ENCODE data around the gene FPR1. TPM values are rescaled to one million over a fixed set of nuclear protein-coding genes. Genes with fewer than 3 reads are reported as not detected.

The FPR1 gene
- total RNA-seq, 1 donor from 2014 or later = not detected

DNA sequence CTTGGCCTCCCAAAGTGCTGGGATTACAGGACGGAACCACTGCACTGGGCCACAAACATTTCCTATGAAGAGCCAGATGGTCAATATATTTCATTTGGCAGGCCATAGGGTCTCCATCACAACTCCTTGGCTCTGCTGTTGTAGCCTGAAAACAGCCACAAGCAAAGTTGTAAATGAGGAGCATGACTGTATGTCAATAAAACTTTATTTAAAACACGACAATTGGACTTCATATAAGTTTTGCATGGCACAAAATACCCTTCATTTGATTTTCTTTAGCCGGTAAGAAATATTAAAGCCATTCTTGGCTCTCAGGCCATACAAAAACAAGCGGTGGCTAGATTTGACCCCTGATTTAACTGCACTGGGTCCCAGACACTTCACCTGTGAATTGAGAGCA, 3.1 kb upstream of the FPR1 start:
- TF ChIP-seq, protein P1, sequence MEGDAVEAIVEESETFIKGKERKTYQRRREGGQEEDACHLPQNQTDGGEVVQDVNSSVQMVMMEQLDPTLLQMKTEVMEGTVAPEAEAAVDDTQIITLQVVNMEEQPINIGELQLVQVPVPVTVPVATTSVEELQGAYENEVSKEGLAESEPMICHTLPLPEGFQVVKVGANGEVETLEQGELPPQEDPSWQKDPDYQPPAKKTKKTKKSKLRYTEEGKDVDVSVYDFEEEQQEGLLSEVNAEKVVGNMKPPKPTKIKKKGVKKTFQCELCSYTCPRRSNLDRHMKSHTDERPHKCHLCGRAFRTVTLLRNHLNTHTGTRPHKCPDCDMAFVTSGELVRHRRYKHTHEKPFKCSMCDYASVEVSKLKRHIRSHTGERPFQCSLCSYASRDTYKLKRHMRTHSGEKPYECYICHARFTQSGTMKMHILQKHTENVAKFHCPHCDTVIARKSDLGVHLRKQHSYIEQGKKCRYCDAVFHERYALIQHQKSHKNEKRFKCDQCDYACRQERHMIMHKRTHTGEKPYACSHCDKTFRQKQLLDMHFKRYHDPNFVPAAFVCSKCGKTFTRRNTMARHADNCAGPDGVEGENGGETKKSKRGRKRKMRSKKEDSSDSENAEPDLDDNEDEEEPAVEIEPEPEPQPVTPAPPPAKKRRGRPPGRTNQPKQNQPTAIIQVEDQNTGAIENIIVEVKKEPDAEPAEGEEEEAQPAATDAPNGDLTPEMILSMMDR (IDR thresholded peaks at IDR 0.05; ENCODE audit: insufficient read depth, low read depth, low read length) = no peak
- TF ChIP-seq EZH2 (IDR thresholded peaks at IDR 0.05; ENCODE audit: insufficient read depth, low read length) = no peak
- no peaks in the 10 kb centered on the region for H4K20me1 ChIP-seq (ENCODE audit: insufficient read depth, low read length)
- DNase-seq (ENCODE audit: low read depth) (no peak), FAIRE-seq (no peak)
- no peak overlapping the region for H2AFZ ChIP-seq (ENCODE audit: low read depth, low read length)
- no peak overlapping the region for H3K9ac ChIP-seq (ENCODE audit: low read length)
- no peak overlapping the region for H3K27ac ChIP-seq (ENCODE audit: low read depth, low read length)
- Mint-ChIP-seq H3K4me1 (ENCODE audit: low read depth, unreplicated experiment) (no peaks in the 10 kb centered on the region), H3K4me3 (ENCODE audit: unreplicated experiment) (no peak overlapping the region), H3K27ac (ENCODE audit: unreplicated experiment) (no peak overlapping the region), H3K9me3 (ENCODE audit: unreplicated experiment) (peaks cover 4% of the 10 kb centered on the region), H3K27me3 (ENCODE audit: low read depth, unreplicated experiment) (peaks cover 6% of the 10 kb centered on the region), H3K36me3 (ENCODE audit: low read depth, unreplicated experiment) (no peaks in the 10 kb centered on the region)
- no peaks in the 10 kb centered on the region for H3K27me3 ChIP-seq (ENCODE audit: insufficient read depth, low read length)
- no peaks in the 10 kb centered on the region for H3K79me2 ChIP-seq (ENCODE audit: insufficient read depth, low read length)
- peaks cover 3% of the 10 kb centered on the region for H3K9me3 ChIP-seq (ENCODE audit: insufficient read depth, low read depth, low read length)
- H3K4me3 ChIP-seq (ENCODE audit: insufficient read depth, low read depth, low read length) = no peak overlapping the region
- H3K36me3 ChIP-seq (ENCODE audit: insufficient read depth, low read length) = no peaks in the 10 kb centered on the region
- H3K4me2 ChIP-seq (ENCODE audit: low read length) = no peak overlapping the region
- H3K4me1 ChIP-seq (ENCODE audit: insufficient read depth, low read length) = no peaks in the 10 kb centered on the region

DNA sequence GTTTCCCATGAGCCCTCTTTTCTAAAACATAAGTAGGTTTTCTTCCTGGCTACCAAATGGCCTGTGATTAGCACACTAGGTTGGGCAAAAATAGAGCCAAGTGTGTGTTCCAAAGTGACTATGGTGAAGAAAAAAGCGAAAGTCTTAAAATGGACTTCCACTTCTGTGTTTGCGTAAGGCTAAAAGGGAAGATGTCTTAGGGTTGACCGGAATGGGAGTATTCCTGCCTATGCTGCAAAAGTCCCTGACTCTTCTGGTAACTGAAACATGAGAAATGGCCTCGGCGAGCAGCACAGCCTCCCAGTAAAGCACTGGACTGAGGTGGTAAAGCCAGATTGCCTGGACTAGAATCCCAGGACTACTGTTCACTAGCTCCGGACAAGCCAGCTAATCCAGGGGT, 2.4 kb upstream of the FPR1 start:
- FAIRE-seq = no peak
- Mint-ChIP-seq H3K27me3 (ENCODE audit: low read depth, unreplicated experiment) (peaks cover 6% of the 10 kb centered on the region), H3K4me1 (ENCODE audit: low read depth, unreplicated experiment) (no peaks in the 10 kb centered on the region), H3K9me3 (ENCODE audit: unreplicated experiment) (peaks cover 6% of the 10 kb centered on the region), H3K4me3 (ENCODE audit: unreplicated experiment) (no peak overlapping the region), H3K36me3 (ENCODE audit: low read depth, unreplicated experiment) (no peaks in the 10 kb centered on the region), H3K27ac (ENCODE audit: unreplicated experiment) (no peak overlapping the region)
- no peaks in the 10 kb centered on the region for H3K36me3 ChIP-seq (ENCODE audit: insufficient read depth, low read length)
- H3K4me2 ChIP-seq (ENCODE audit: low read length) = no peak overlapping the region
- no peak overlapping the region for H3K27ac ChIP-seq (ENCODE audit: low read depth, low read length)
- H3K9me3 ChIP-seq (ENCODE audit: insufficient read depth, low read depth, low read length) = peaks cover 3% of the 10 kb centered on the region
- DNase-seq (ENCODE audit: low read depth) = no peak
- H3K4me1 ChIP-seq (ENCODE audit: insufficient read depth, low read length) = no peaks in the 10 kb centered on the region
- H3K9ac ChIP-seq (ENCODE audit: low read length) = no peak overlapping the region
- H3K79me2 ChIP-seq (ENCODE audit: insufficient read depth, low read length) = no peaks in the 10 kb centered on the region
- H2AFZ ChIP-seq (ENCODE audit: low read depth, low read length) = no peak overlapping the region
- no peaks in the 10 kb centered on the region for H3K27me3 ChIP-seq (ENCODE audit: insufficient read depth, low read length)
- no peaks in the 10 kb centered on the region for H4K20me1 ChIP-seq (ENCODE audit: insufficient read depth, low read length)
- no peak overlapping the region for H3K4me3 ChIP-seq (ENCODE audit: insufficient read depth, low read depth, low read length)
- TF ChIP-seq, protein P1 (IDR thresholded peaks at IDR 0.05; ENCODE audit: insufficient read depth, low read depth, low read length) = no peak
- no peak for TF ChIP-seq EZH2 (IDR thresholded peaks at IDR 0.05; ENCODE audit: insufficient read depth, low read length)

DNA sequence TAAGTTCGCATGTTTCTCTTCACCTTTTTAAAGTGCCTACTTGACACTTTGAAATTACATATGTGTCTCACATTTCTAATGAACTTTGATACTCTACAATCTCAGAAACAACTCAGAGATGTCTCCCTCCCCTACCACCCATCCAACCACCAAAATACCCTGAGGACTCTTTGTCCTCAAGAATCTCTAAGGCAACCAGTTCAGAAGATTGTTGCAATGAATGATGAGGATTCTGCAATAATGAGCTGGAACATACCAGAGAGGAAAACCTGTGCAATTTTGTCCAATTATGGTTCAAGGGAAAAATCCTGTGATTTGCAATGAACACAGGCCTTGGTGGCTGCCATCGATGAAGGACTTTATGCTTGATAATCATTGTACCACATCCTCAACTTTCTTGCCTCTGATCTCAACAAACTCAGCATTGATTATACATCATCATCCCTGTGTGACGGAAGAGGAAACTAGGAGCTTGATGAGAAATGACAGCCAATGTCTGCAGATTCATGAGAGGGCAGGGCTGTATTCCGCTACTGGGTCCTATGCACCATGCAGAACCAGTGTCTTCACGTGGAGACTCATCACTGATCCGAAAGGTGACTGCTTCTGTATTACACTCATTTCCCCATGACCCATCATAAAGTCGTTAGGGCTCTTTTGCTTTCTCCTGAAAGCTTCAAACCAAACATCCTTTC, 1.1 kb downstream of the FPR1 start:
- H3K9me3 Mint-ChIP-seq (ENCODE audit: unreplicated experiment) = peaks cover 20% of the 10 kb centered on the region

More for the DNA sequence above, 1.1 kb downstream of the FPR1 start:
- H3K79me2 ChIP-seq (ENCODE audit: insufficient read depth, low read length) = no peaks in the 10 kb centered on the region
- peaks cover 8% of the 10 kb centered on the region for H3K9me3 ChIP-seq (ENCODE audit: insufficient read depth, low read depth, low read length)
- no peaks in the 10 kb centered on the region for H3K27me3 ChIP-seq (ENCODE audit: insufficient read depth, low read length)
- H3K36me3 Mint-ChIP-seq (ENCODE audit: low read depth, unreplicated experiment) = no peaks in the 10 kb centered on the region
- H3K4me3 Mint-ChIP-seq (ENCODE audit: unreplicated experiment) = no peak overlapping the region
- TF ChIP-seq, protein P1 (IDR thresholded peaks at IDR 0.05; ENCODE audit: insufficient read depth, low read depth, low read length) = no peak
- TF ChIP-seq EZH2 (IDR thresholded peaks at IDR 0.05; ENCODE audit: insufficient read depth, low read length) = no peak
- no peak overlapping the region for H3K4me3 ChIP-seq (ENCODE audit: insufficient read depth, low read depth, low read length)
- no peaks in the 10 kb centered on the region for H3K4me1 ChIP-seq (ENCODE audit: insufficient read depth, low read length)
- H3K9ac ChIP-seq (ENCODE audit: low read length) = no peak overlapping the region
- H3K27me3 Mint-ChIP-seq (ENCODE audit: low read depth, unreplicated experiment) = peaks cover 11% of the 10 kb centered on the region
- H3K4me2 ChIP-seq (ENCODE audit: low read length) = no peak overlapping the region
- no peaks in the 10 kb centered on the region for H4K20me1 ChIP-seq (ENCODE audit: insufficient read depth, low read length)
- no peak overlapping the region for H3K27ac Mint-ChIP-seq (ENCODE audit: unreplicated experiment)
- H3K36me3 ChIP-seq (ENCODE audit: insufficient read depth, low read length) = no peaks in the 10 kb centered on the region
- no peaks in the 10 kb centered on the region for H3K4me1 Mint-ChIP-seq (ENCODE audit: low read depth, unreplicated experiment)
- FAIRE-seq (no peak), DNase-seq (ENCODE audit: low read depth) (no peak)
- no peak overlapping the region for H3K27ac ChIP-seq (ENCODE audit: low read depth, low read length)
- H2AFZ ChIP-seq (ENCODE audit: low read depth, low read length) = no peak overlapping the region
